Keratinocyte (primary cell): ENCODE measurements around the gene C11orf97. TPM values are rescaled to one million over a fixed set of nuclear protein-coding genes. Genes with fewer than 3 reads are reported as not detected.

Source experiments
- DNase-seq: peaks from one replicate; pipeline ENCODE4 v3.0.0-alpha.2; 2011; ENCODE audit warnings: low read depth, missing footprints, low spot score
- FAIRE-seq: peaks from 2 replicates; lab custom pipeline; 2011; peaks lifted over from hg19 to GRCh38; lab: Jason Lieb, UNC
- H2AFZ ChIP-seq: 2 replicates; pipeline ENCODE4 v1.6.0; 2012; ENCODE audit warnings: low read length, control low read depth, inconsistent platforms; ENCODE audit not compliant: control insufficient read depth
- H3K27ac ChIP-seq: 2 replicates; pipeline ENCODE4 v1.5.1; 2011; ENCODE audit warnings: low read length; ENCODE audit not compliant: control insufficient read depth, insufficient read depth
- H3K27me3 ChIP-seq: 3 replicates; pipeline ENCODE4 v1.6.0; 2011; ENCODE audit warnings: low read length; ENCODE audit not compliant: control insufficient read depth, insufficient read depth; ENCODE audit errors: extremely low read depth
- H3K36me3 ChIP-seq, 2 experiments: 2 replicates in 1 of 2; 3 replicates in 1 of 2; pipeline ENCODE4 v1.5.1; 2011; ENCODE audit warnings: low read length in 2 of 2, mild to moderate bottlenecking in 1 of 2; ENCODE audit not compliant: control insufficient read depth in 2 of 2, insufficient read depth in 2 of 2; ENCODE audit errors: extremely low read depth in 1 of 2
- H3K4me1 ChIP-seq: 3 replicates; pipeline ENCODE4 v1.5.1; 2011; ENCODE audit warnings: low read length; ENCODE audit not compliant: control insufficient read depth, insufficient read depth; ENCODE audit errors: extremely low read depth
- H3K4me2 ChIP-seq: 3 replicates; pipeline ENCODE4 v1.6.0; 2011; ENCODE audit warnings: low read depth, low read length; ENCODE audit not compliant: control insufficient read depth, insufficient read depth; ENCODE audit errors: extremely low read depth
- H3K4me3 ChIP-seq, 3 experiments: fragments of 200-600 bp in 1 of 3; sonication (generic) in 1 of 3; 2 replicates in 2 of 3; 3 replicates in 1 of 3; pipeline ENCODE4 v1.5.1; 2011 to 2016; ENCODE audit warnings: low read length in 3 of 3, mild to moderate bottlenecking in 3 of 3, control low read depth in 2 of 3, inconsistent platforms in 1 of 3, low read depth in 1 of 3, mixed read lengths in 1 of 3, mixed run types in 1 of 3, moderate library complexity in 1 of 3; ENCODE audit not compliant: control insufficient read depth in 2 of 3, insufficient read depth in 2 of 3; ENCODE audit errors: extremely low read depth in 1 of 3
- H3K79me2 ChIP-seq: 2 replicates; pipeline ENCODE4 v1.6.0; 2012; ENCODE audit warnings: low read length; ENCODE audit not compliant: control insufficient read depth, insufficient read depth
- H3K9ac ChIP-seq: 3 replicates; pipeline ENCODE4 v1.6.0; 2011; ENCODE audit warnings: low read length; ENCODE audit not compliant: control insufficient read depth, insufficient read depth; ENCODE audit errors: extremely low read depth
- H3K9me1 ChIP-seq: 3 replicates; pipeline ENCODE4 v1.6.0; 2011; ENCODE audit warnings: low read length; ENCODE audit not compliant: control insufficient read depth, insufficient read depth; ENCODE audit errors: extremely low read depth
- H3K9me3 ChIP-seq: 2 replicates; pipeline ENCODE4 v1.5.1; 2012; ENCODE audit warnings: low read depth, low read length; ENCODE audit not compliant: control insufficient read depth
- H4K20me1 ChIP-seq: 3 replicates; pipeline ENCODE4 v1.6.0; 2011; ENCODE audit warnings: low read length; ENCODE audit not compliant: control insufficient read depth, insufficient read depth; ENCODE audit errors: extremely low read depth
- CTCF ChIP-seq, 3 experiments: IDR thresholded peaks in 1 of 3; conservative IDR thresholded peaks in 1 of 3; optimal IDR thresholded peaks in 1 of 3; 2 replicates in 2 of 3; 3 replicates in 1 of 3; pipeline versions ENCODE3 to v1.5.1; 2011; ENCODE audit warnings: low read length in 3 of 3, mild to moderate bottlenecking in 3 of 3, moderate library complexity in 2 of 3, control low read depth in 1 of 3, inconsistent platforms in 1 of 3; ENCODE audit not compliant: insufficient read depth in 2 of 3; ENCODE audit errors: extremely low read depth in 1 of 3
- EZH2 ChIP-seq: IDR thresholded peaks from one replicate; pipeline ENCODE4 v1.6.1; 2012; ENCODE audit warnings: inconsistent platforms, mild to moderate bottlenecking, low read length, moderate library complexity
- dilution Hi-C: fragments of 300-500 bp; cut with MboI; formaldehyde crosslinking; loops from one replicate; pipeline ENCODE4 v1.7.0; 2020; ENCODE audit warnings: low sequenced_read_pairs; ENCODE audit not compliant: extremely low pct_ligation_motif_present
- polyA plus RNA-seq, 5 experiments: library from polyadenylated mRNA; depleted of rRNA in 3 of 5; stranded (reverse) in 3 of 5; stranded (forward) in 1 of 5; unstranded in 1 of 5; fragments of >200 nt; gene quantifications; 1 replicate in 1 of 5; 2 replicates in 3 of 5; 3 replicates in 1 of 5; pipeline versions ENCODE4 v1.2.1 to v1.2.3, GENCODE V29; 2011 to 2012; ENCODE audit warnings: missing spikeins in 2 of 5, low read depth in 1 of 5, low replicate concordance in 1 of 5

The C11orf97 gene
- polyA plus RNA-seq, 1 donor (not counting 4 experiments of a cell fraction or from before 2014, with no cell fraction given) = not detected

GRCh38 chr11:94567181-94567670 is 55.0 kb downstream of the C11orf97 start, which contains the start of gene PIWIL4:
Gene PIWIL4 (plus strand): TSS chr11:94567368. CDS start chr11:94567519, 151 bp downstream.
- Histone ChIP-seq H3K9ac (no peak within 1 kb of the TSS), H2AFZ (no peak within 1 kb of the TSS), H3K4me1 (peaks cover 12% of the 10 kb centered on the region), H3K79me2 (no peaks in the 10 kb centered on the region), H3K27me3 (no peaks in the 10 kb centered on the region), H4K20me1 (no peaks in the 10 kb centered on the region), H3K9me3 (no peaks in the 10 kb centered on the region), H3K4me2 (no peak within 1 kb of the TSS), H3K27ac (no peak within 1 kb of the TSS), H3K4me3 (no peak within 1 kb of the TSS), H3K36me3 (no peaks in the 10 kb centered on the region), H3K9me1 (no peaks in the 10 kb centered on the region)
- no peak for TF ChIP-seq EZH2
- no peak for TF ChIP-seq CTCF (optimal IDR thresholded peaks at IDR 0.05 in 1 of 3, IDR thresholded peaks at IDR 0.05 in 1 of 3, conservative IDR thresholded peaks at IDR 0.05 in 1 of 3; ENCODE audit: extremely low read depth in 1 of 3, insufficient read depth in 2 of 3, low read length in 3 of 3)
- dilution Hi-C loops = no loop called here
- FAIRE-seq (no peak), DNase-seq (no peak)

GRCh38 chr11:94568200-94568599 is 55.9 kb downstream of the C11orf97 start:
- no peak overlapping the region for H2AFZ ChIP-seq
- H3K4me2 ChIP-seq = no peak overlapping the region
- H3K79me2 ChIP-seq = no peaks in the 10 kb centered on the region
- no peaks in the 10 kb centered on the region for H4K20me1 ChIP-seq
- TF ChIP-seq EZH2 (no peak), CTCF (optimal IDR thresholded peaks at IDR 0.05 in 1 of 3, IDR thresholded peaks at IDR 0.05 in 1 of 3, conservative IDR thresholded peaks at IDR 0.05 in 1 of 3; ENCODE audit: extremely low read depth in 1 of 3, insufficient read depth in 2 of 3, low read length in 3 of 3) (no peak)
- H3K36me3 ChIP-seq = no peaks in the 10 kb centered on the region
- no peak for DNase-seq
- H3K27ac ChIP-seq = no peak overlapping the region
- peaks cover 8% of the 10 kb centered on the region for H3K4me1 ChIP-seq
- H3K9ac ChIP-seq = no peak overlapping the region
- H3K27me3 ChIP-seq = no peaks in the 10 kb centered on the region
- H3K4me3 ChIP-seq = no peak overlapping the region
- dilution Hi-C loops = no loop called here
- no peak for FAIRE-seq
- no peaks in the 10 kb centered on the region for H3K9me1 ChIP-seq
- no peaks in the 10 kb centered on the region for H3K9me3 ChIP-seq
